Measurements from ENCODE around the gene AHNAK2.

Gene AHNAK2

DNA sequence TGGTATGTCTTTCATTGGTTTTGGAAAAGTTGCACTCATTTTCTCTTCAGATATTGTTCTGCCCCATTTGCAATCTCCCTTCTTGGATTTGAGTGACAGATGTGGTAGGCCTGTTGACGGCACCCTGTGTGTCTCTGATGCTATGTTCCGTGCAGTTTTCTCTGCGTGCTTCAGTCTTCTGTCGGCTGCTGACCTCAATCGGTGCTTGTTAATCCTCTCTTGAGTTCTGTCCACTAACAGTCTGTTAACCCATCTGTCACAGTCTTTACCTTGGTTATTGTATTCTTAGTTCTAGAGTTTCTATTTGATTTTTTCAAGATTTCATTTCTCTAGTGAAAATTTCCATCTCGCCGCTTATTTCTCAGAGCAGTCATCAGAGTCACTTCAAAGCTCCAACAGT lies 74.2 kb downstream of the AHNAK2 start:
- no peaks in the 10 kb centered on the region for H3K4me1 ChIP-seq (ENCODE audit: insufficient read depth, low read length)
- WGBS = 94% methylated on average over 7 of the region's 7 CpGs

DNA sequence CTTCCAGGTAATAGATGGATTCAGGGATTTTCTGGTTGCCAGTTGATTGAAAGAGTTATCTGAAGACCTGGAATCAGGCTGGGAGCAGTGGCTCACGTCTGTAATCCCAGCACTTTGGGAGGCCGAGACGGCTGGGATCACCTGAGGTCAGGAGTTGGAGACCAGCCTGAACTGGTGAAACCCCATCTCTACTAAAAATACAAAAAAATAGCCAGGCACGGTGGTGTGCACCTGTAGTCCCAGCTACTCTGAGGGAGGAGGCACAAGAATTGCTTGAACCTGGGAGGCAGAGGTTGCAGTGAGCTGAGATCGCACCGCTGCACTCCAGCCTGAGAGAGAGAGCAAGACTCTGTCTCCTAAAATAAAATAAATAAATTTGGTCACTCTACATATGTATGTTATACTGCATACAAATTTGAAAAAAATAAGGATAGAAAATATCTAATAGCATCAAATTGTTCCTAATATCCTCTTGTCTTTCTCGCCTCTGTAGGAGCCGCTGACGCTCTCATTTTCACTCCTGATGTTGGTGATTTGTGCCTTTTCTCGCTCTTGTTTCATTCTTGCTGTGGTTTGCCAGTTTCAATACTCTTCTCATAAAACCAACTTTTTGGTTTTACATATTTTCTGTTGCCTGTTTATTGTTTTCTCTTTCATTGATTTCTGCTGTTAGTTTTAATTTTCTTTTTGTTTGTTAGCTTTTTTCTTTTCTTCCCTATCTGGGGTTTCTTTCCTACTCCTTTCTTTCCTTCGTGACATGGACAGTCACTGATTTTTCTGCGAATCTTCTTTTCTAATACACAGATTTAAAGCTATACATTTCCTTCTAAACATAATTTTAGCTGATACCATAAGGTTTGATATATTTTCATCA lies 77.3 kb downstream of the AHNAK2 start:
- H3K9me3 ChIP-seq (ENCODE audit: insufficient read depth, low read depth, low read length) = peaks cover 3% of the 10 kb centered on the region; the same call in 1 of the 2 replicates
- no peaks in the 10 kb centered on the region for H3K4me1 ChIP-seq (ENCODE audit: insufficient read depth, low read length)
- no peak overlapping the region for H3K4me3 ChIP-seq (ENCODE audit: low read length)
- no peaks in the 10 kb centered on the region for H3K36me3 ChIP-seq (ENCODE audit: insufficient read depth, low read length)
- H3K27ac ChIP-seq (ENCODE audit: low read depth, low read length) = no peak overlapping the region
- H3K27me3 ChIP-seq (ENCODE audit: insufficient read depth, low read length) = peaks cover 28% of the 10 kb centered on the region
- 85% methylated on average over 12 of the region's 12 CpGs for WGBS
- no peak overlapping the region for H3K9ac ChIP-seq (ENCODE audit: low read depth, low read length)

More for the DNA sequence above, 74.2 kb downstream of the AHNAK2 start:
- Histone ChIP-seq H3K9me3 (ENCODE audit: insufficient read depth, low read depth, low read length) (peaks cover 11% of the 10 kb centered on the region; the same call in 1 of the 2 replicates), H3K4me3 (ENCODE audit: low read length) (no peak overlapping the region), H3K27ac (ENCODE audit: low read depth, low read length) (no peak overlapping the region), H3K27me3 (ENCODE audit: insufficient read depth, low read length) (peaks cover 51% of the 10 kb centered on the region), H3K36me3 (ENCODE audit: insufficient read depth, low read length) (no peaks in the 10 kb centered on the region), H3K9ac (ENCODE audit: low read depth, low read length) (no peak overlapping the region)

DNA sequence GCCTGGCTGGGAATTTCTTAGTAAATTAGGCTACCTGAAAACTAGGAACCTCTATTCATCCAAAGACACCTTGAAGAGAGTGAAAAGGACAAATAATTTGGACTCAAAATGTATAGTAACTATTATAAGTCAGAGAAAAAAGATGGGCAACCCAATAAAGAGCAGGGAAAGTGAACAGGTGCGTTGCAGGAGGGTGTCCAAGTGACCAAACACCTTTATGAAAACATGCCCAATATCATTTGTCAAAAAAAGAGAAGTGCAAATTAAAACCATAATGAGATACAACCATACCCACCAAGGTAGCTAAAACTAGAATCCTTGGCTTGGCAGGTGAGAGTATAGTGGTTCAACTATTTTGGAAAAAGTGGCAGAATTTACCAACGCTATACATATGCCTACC lies 78.4 kb downstream of the AHNAK2 start:
- Histone ChIP-seq H3K4me3 (ENCODE audit: low read length) (no peak overlapping the region), H3K36me3 (ENCODE audit: insufficient read depth, low read length) (no peaks in the 10 kb centered on the region), H3K9me3 (ENCODE audit: insufficient read depth, low read depth, low read length) (peaks cover 3% of the 10 kb centered on the region; the same call in 1 of the 2 replicates), H3K27me3 (ENCODE audit: insufficient read depth, low read length) (peaks cover 17% of the 10 kb centered on the region), H3K27ac (ENCODE audit: low read depth, low read length) (no peak overlapping the region), H3K9ac (ENCODE audit: low read depth, low read length) (no peak overlapping the region), H3K4me1 (ENCODE audit: insufficient read depth, low read length) (no peaks in the 10 kb centered on the region)
- WGBS = 77% methylated on average over 2 of the region's 2 CpGs

DNA sequence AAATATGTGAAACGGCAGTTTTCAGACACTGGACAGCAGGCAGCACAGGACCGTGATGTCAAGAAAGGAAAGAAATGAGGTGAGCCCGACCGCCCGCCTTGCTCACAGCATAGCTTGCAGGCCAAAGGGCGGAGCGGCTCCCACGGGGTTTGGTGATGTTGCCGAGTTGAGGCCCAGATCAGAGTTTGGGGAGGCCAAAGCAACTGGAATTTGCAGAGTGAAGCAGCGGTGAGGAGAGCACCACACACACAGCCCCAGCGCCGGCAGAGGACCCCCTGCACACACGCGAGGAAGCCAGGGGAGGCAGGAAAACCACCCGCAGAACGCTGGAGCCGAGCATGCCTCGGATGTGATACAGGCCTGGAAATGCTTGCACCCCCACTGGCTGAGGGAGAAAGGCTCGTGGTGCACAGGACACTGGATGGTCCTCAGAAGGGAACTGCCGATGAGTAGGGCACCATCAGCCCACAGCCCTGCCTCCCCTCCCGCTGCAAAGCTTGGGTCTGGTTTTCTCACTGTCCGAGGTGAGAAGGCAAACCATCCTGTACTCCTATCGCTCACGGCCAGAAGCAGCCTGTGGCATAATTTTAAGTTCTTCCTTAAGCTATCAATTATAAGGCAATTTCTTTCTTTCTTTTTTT lies 79.2 kb downstream of the AHNAK2 start:
- Histone ChIP-seq H3K27me3 (ENCODE audit: insufficient read depth, low read length) (peaks cover 9% of the 10 kb centered on the region), H3K36me3 (ENCODE audit: insufficient read depth, low read length) (peaks cover 3% of the 10 kb centered on the region; the same call in 1 of the 2 replicates), H3K4me1 (ENCODE audit: insufficient read depth, low read length) (no peaks in the 10 kb centered on the region), H3K4me3 (ENCODE audit: low read length) (no peak overlapping the region), H3K9me3 (ENCODE audit: insufficient read depth, low read depth, low read length) (peaks cover 3% of the 10 kb centered on the region; the same call in 1 of the 2 replicates), H3K9ac (ENCODE audit: low read depth, low read length) (no peak overlapping the region), H3K27ac (ENCODE audit: low read depth, low read length) (no peak overlapping the region)
- WGBS = 90% methylated on average over 24 of the region's 24 CpGs

DNA sequence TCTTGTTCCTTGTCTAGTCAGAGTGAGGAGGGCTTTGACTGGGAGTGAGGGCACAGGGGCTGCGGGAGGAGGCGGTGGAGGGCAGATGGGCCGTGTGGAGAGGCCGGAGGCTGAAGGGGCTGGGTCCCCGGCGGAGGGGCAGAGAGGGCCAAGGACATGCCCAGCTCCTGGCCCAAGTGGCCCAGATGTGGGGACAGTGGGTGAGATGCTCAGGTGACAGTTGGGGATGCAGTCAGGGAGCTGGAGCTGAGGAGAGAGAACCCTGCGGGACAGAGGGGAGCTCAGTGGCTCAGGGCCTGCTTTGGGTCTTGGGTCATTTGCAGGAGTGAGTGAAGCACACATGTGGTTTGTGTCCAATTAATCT lies 80.0 kb downstream of the AHNAK2 start:
- Histone ChIP-seq H3K36me3 (ENCODE audit: insufficient read depth, low read length) (peaks cover 3% of the 10 kb centered on the region; the same call in 1 of the 2 replicates), H3K27ac (ENCODE audit: low read depth, low read length) (no peak overlapping the region), H3K9ac (ENCODE audit: low read depth, low read length) (no peak overlapping the region), H3K9me3 (ENCODE audit: insufficient read depth, low read depth, low read length) (no peaks in the 10 kb centered on the region), H3K4me3 (ENCODE audit: low read length) (no peak overlapping the region), H3K4me1 (ENCODE audit: insufficient read depth, low read length) (no peaks in the 10 kb centered on the region), H3K27me3 (ENCODE audit: insufficient read depth, low read length) (peaks cover under 1% of the 10 kb centered on the region; the same call in 1 of the 2 replicates)
- WGBS = 94% methylated on average over 7 of the region's 7 CpGs

DNA sequence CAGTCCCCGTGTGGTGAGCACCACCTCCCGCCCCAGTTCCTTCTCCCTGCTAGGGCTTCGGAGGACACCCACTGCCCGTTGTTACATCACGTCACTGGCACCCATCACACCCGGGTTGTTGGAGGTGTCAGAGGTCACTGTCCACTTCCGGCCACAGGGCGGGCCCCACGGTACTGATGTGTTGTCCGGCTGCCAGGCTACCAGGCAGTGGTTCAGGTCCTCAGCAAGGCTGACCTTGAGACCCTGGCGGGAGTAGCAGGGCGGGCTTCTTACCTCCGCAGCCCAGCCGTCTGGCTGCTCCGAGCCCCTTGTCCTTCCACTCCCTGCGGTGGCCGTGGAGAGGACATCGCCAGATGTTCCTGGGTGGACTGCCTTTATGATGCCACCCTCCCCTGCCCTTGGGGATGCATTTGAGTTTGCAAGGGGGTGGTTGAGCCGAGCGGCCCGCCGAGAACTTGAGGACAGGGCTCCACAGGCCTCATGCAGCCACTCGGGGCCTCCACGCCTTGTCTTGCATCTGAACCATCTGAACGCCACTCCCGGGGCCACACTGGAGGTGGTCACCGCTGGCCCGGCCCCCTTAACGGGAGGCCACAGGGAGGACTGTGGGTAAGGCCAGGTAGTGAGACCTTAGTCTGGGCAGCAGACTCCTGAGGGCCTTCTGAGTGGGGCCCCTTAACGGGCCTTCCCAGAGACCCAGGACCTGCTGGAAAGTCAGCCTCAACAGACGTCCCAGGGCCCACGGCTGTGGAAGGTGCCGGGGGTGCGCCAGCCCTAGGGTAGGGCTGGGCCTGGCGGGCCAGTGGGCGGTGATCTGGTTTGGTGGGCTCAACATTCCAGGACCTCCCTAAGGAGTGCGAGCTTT lies 80.6 kb downstream of the AHNAK2 start:
- no peak overlapping the region for H3K9ac ChIP-seq (ENCODE audit: low read depth, low read length)
- no peaks in the 10 kb centered on the region for H3K9me3 ChIP-seq (ENCODE audit: insufficient read depth, low read depth, low read length)
- H3K4me1 ChIP-seq (ENCODE audit: insufficient read depth, low read length) = no peaks in the 10 kb centered on the region
- H3K36me3 ChIP-seq (ENCODE audit: insufficient read depth, low read length) = peaks cover 3% of the 10 kb centered on the region; the same call in 1 of the 2 replicates
- 93% methylated on average over 37 of the region's 37 CpGs for WGBS
- no peak overlapping the region for H3K27ac ChIP-seq (ENCODE audit: low read depth, low read length)
- H3K27me3 ChIP-seq (ENCODE audit: insufficient read depth, low read length) = no peaks in the 10 kb centered on the region
- H3K4me3 ChIP-seq (ENCODE audit: low read length) = no peak overlapping the region

DNA sequence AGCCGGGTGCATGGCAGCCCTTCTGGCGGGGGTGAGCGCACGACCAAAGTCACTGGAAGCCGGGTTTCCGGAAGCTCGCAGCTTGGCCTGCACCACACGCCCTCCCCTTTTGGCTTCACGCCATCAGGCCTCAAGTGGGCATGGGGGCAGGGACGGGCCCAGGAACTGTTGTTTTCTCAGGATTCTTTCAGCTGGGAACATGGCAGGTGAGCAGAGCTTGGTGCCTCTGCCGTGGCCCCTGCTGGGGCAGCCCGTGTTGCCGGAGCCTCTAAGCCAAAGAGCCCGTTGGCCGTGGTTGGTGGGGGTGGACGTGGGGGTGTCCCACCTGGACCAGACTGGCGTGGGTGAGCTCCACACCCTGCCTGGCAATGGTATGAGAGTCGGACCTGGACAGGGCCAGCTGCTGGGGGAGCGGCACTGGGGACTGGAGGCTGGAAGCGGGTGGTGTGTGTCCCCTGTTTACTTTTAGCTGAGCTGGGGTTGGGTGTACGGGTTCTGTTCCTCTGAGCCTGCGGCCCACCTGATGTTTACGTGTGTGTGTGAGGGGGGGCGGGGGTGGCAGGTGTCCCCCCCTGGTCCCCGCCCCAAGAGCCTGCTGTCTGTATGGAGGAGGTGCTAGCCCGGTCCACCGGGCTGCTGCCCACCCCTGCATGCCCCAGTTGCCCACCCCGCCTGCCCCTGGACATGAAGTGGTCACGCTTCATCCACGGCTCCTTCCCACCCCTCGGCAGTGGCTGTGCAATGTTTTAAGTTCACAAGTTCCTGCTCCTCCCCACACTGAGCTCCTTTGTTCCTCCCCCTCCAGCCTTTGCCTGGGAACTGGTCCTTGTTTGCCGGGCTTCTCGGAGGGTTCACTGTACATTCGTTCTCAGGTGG lies 82.2 kb downstream of the AHNAK2 start:
- Histone ChIP-seq H3K9me3 (ENCODE audit: insufficient read depth, low read depth, low read length) (no peaks in the 10 kb centered on the region), H3K36me3 (ENCODE audit: insufficient read depth, low read length) (peaks cover 3% of the 10 kb centered on the region; the same call in 1 of the 2 replicates), H3K27ac (ENCODE audit: low read depth, low read length) (no peak overlapping the region), H3K27me3 (ENCODE audit: insufficient read depth, low read length) (no peaks in the 10 kb centered on the region), H3K4me1 (ENCODE audit: insufficient read depth, low read length) (no peaks in the 10 kb centered on the region), H3K4me3 (ENCODE audit: low read length) (no peak overlapping the region), H3K9ac (ENCODE audit: low read depth, low read length) (no peak overlapping the region)
- 91% methylated on average over 34 of the region's 34 CpGs for WGBS

DNA sequence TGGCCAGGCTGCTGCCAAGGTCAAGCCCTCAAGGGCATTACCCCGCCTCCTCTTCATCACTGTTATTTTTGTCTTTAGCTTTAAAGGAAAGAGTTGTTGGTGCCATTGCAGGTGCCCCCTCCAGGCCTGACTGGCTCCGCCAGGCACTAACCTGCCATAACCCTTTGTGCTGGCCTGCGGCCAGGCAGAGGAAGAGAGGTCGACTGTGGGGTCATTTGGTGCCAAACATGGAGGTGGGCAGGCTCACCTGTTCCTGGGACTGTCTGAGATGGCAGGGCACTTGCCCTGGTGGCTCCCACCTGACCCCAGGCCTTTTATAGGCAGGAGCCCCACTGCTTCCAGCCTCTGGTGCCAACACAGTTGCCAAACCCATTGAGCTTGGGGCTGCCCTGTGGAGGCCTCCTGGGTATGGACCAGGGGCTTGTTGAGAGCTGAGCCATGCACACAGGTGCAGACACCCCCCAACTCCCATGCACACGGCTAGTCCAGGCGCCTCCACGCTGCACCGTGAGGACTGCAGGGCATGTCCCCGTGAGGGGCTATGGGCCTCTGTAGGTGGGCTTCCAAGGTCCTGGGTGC lies 82.9 kb downstream of the AHNAK2 start:
- H3K27ac ChIP-seq (ENCODE audit: low read depth, low read length) = no peak overlapping the region

DNA sequence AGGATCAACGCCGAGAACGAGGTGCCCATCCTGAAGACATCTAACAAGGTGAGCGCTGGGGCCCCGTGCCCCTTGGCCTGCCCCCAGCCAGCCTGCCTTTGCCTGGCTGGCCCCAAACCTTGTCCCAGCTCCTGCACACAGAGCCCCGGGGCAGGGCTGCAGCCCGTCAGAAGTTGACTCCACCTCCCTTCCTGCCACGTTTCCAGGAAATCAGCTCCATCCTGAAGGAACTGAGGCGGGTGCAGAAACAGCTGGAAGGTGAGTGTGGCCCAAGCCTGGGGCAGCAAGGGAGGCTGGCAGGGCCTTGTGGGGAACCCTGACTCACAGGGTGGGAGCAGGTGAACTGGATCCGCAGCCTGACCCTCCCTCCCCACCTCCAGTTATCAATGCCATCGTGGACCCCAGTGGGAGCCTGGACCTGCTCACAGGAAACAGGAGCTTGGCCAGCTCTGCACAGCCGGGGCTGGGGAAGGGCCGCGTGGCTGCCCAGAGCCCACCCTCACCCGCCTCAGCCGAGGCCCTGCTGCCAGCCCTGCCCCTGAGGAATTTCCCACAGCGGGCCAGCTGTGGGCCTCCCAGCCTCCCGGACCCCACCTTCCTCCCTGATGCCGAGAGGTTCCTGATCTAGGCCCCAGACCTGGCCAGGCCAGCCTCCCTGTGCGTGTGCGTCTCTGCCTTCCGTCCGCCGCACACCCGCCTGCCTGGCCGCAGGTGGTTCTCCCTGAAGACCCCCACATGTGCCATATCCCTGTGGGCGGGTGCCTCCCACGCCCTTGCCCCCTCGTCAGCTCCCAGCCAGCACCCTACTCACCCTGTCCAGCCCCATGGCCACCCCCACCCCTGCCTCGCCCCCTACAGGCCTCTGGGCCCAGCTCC lies 83.6 kb downstream of the AHNAK2 start:
- H3K27ac ChIP-seq (ENCODE audit: low read depth, low read length) = no peak overlapping the region
- no peak overlapping the region for H3K9ac ChIP-seq (ENCODE audit: low read depth, low read length)
- WGBS = 96% methylated on average over 30 of the region's 30 CpGs
- H3K9me3 ChIP-seq (ENCODE audit: insufficient read depth, low read depth, low read length) = no peaks in the 10 kb centered on the region
- peaks cover 3% of the 10 kb centered on the region; the same call in 1 of the 2 replicates for H3K36me3 ChIP-seq (ENCODE audit: insufficient read depth, low read length)
- H3K27me3 ChIP-seq (ENCODE audit: insufficient read depth, low read length) = no peaks in the 10 kb centered on the region
- H3K4me1 ChIP-seq (ENCODE audit: insufficient read depth, low read length) = no peaks in the 10 kb centered on the region
- no peak overlapping the region for H3K4me3 ChIP-seq (ENCODE audit: low read length)

More for the DNA sequence above, 82.9 kb downstream of the AHNAK2 start:
- Histone ChIP-seq H3K36me3 (ENCODE audit: insufficient read depth, low read length) (peaks cover 3% of the 10 kb centered on the region; the same call in 1 of the 2 replicates), H3K27me3 (ENCODE audit: insufficient read depth, low read length) (no peaks in the 10 kb centered on the region), H3K9me3 (ENCODE audit: insufficient read depth, low read depth, low read length) (no peaks in the 10 kb centered on the region), H3K4me1 (ENCODE audit: insufficient read depth, low read length) (no peaks in the 10 kb centered on the region), H3K9ac (ENCODE audit: low read depth, low read length) (no peak overlapping the region), H3K4me3 (ENCODE audit: low read length) (no peak overlapping the region)
- 93% methylated on average over 9 of the region's 9 CpGs for WGBS

Measured in HUES64 (cell line).